GM10847 (cell line): ENCODE results near the gene ZBP1.

Experiments used
- POLR2A ChIP-seq: IDR thresholded peaks from 2 replicates; pipeline ENCODE4 v1.6.1; 2011; ENCODE audit not compliant: insufficient read length; ENCODE audit errors: extremely low read depth

ZBP1 gene, protein sequence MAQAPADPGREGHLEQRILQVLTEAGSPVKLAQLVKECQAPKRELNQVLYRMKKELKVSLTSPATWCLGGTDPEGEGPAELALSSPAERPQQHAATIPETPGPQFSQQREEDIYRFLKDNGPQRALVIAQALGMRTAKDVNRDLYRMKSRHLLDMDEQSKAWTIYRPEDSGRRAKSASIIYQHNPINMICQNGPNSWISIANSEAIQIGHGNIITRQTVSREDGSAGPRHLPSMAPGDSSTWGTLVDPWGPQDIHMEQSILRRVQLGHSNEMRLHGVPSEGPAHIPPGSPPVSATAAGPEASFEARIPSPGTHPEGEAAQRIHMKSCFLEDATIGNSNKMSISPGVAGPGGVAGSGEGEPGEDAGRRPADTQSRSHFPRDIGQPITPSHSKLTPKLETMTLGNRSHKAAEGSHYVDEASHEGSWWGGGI

DNA sequence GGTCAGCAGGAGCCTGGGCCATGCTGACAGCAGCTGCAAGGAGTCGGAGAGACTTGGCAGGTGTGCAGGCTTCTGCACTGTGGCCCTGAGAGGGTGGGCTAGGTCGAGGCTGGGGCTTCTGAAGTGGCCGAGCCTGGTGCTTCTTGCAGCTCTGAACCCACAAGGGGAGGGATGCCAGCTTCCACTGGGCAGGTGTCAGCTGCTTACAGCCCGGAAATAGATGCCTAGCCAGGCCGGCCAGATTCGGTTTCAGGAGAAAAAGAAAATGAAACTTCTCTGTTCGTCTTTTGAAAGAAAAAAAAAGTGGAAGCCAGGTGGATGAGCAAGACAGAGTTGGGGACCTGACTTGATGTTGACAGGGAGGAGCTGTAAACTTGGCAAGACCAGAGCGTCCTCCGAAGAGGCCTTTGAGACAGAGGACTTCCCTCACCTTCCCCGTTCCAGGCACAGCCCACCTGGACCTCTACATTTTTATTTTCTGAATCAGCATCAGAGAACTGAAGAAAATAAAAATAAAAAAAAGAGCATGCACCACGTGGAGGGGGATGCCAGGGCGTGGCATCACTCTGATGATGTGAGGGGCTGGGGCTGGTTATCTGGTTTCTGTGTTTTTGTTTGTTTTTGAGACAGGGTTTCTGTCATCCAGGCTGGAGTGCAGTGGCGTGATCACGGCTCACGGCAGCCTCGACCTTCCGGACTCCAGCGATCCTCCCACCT, at the start of gene ZBP1:
ZBP1 (minus strand) TSS at position 153 of the 717 bp plus-strand sequence; CDS start at position 22, 131 bp downstream.
- TF ChIP-seq POLR2A = no peak

DNA sequence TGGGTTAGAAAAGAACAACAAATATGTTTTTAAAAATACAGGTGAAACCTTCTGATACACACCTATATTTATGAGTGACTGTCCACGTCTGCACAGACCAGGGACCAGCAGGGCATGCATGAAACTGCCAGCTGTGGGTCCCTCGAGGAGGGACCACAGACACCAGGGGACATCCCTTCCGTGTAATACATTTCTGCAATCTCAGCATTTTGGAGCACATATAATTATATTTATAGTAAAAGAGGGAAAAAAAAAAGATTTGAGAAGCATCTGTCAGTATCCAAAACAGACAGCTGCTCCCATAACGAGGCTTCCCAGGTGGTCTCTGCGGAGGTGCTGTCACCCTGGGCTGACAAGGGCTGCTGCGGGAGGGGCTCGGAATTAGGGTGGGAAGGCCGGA, 49.4 kb upstream of the ZBP1 start:
- no peak for TF ChIP-seq POLR2A

DNA sequence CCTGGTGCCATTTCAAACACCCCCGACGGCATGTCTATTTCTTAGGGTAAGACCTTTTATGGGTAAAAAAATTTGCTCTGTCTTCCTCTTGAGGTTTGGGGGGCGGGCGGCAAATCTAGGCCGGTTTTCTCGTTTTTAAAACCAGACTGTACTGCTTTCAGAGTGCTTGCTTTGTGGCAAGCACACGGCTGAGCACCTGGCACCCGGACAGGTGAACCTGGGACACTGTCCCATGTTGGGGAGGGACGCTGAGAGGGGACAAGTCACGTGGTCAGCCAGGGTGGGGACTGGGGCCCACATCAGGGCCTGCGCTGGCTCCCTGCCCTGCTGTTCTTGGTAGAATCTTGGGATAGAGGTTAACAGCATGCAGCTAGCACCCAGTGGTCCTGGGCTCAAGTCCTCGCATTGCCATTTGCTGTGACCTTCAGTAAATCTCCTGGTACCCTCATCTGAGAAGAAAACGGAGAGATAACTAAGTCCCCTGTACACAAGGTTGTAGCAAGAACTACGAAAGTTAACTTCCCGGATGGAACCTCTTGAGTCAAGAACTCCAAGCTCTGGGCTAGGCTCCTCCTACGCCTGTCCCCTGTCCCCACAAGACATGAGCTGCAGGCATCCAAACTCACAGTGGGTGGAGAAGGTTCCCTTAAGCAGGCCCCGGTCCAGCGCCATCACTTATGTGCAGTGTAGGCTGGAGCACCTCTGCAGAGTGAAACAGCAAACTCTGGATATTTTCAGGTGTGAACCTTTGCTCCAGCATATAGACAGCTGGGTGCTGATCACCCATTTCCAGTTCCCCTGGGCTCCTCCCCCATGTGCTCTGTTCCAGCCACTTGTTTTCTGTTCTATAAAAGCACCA, 47.9 kb upstream of the ZBP1 start:
- no peak for TF ChIP-seq POLR2A

DNA sequence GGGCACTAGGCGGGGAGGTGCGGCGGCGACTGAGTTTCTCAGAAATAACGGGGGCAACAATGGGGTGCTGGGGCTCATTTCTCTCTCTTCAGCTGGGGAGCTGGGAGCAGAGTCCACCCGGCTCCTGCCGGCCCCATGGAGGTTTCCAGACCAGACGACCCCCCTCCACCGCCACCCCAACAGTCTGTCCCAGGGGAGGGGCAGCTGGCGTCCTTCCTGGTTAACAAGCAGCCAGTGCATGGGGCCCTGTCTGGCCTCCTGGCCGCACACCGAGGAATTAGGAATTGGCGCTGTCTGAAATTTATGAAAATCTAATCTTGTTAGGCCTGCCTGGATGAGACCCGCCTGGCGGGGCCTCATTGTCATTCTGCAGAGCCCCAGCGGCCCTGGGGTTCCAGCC, 47.2 kb upstream of the ZBP1 start:
- TF ChIP-seq POLR2A = no peak

DNA sequence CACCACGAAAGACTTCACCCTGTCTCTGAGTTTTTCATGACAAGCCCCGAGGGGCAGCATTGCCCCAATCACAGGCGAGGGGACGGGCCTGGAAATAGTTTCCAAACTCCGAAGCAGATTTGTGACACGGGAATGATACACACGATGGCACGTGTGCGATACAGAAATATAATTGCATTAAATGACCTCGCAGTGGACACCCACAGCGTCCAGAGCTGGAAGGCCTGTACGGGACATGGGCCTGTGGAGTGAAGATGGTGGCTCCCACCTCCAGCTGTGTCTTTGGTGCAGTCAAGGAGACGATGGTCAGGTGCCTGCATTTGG, 46.6 kb upstream of the ZBP1 start:
- no peak for TF ChIP-seq POLR2A

DNA sequence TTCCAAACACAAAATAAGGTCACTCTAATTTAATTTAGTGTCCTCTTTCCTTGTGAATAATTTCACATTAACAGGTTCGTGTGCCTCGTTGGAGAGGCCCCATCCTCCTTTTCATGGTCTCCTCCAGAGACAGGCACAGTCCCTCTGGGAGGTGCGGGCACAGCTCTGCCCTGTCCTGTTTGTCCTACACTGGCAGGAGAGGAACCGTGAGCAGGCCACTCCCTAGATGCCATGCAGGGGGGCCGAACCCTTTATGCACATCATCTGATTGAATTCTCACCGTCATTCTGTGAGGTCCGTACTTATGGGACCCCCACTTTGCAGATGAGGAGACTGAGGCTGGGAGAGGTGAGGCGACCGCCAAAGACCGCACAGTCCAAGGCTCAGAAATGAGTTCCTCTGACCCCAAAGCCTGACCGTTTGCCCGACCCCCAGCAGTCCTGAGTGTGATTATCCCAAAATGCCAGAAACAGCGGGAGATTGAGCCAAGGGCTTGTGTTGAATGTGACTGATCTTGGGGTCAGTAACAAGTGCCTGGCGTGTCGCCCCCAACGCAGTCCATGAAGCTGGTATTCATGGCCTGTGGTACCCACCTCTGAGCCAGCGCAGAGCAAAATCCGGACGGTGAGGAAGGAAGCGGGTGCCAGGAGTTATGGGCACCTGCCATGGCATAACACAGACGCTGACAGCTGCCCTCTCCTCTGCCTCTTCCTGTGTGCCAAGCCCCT, 46.0 kb upstream of the ZBP1 start:
- no peak for TF ChIP-seq POLR2A

DNA sequence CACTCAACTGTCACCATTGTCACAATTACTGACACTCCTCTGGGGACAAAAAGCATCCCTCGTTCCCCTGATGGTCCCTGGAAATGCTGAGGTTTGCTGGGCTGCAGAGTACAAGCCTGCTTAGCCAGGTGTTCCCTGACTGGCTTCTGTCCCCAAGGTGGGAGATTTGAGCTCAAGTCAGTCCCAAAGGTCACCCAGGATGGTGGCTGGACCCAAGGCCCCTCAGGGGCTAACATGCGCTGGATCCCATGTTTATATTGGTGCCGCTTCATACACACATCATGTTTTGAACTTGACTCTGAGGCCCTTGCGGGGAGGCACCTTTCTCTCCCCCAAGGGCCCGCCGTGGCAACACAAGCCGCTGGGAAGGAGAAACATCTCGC, 45.4 kb upstream of the ZBP1 start:
- no peak for TF ChIP-seq POLR2A

DNA sequence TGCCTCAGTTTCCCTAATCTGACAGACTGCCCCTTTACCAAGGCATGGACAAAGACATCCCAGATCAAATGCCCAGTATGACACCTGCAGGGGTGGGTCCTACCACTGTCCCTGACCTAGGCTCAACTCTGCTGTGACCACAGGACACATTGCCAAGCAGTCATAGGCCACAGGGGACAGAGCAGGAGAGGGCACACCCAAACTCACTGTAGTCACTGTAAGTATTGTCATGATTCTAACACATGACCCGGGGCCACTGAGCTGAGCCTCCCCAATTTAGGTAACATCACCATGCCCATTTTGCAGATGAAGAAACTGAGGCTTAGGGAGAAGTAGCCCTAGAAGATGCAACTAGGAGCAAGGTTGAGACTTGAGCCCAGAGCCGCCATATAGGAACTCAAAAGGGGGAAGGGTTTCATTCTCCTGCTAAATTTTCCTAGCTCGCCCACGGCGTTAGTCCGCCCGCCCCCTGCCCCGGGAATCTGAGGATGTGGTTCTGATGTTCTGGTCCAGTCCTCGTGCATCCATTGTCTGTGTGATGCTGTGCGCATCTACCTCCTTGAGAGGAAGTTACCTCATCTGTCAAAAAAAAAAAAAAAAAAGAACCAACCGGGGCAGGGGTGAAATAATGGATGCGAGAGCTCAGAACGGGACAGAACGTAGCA, 44.8 kb upstream of the ZBP1 start:
- no peak for TF ChIP-seq POLR2A

DNA sequence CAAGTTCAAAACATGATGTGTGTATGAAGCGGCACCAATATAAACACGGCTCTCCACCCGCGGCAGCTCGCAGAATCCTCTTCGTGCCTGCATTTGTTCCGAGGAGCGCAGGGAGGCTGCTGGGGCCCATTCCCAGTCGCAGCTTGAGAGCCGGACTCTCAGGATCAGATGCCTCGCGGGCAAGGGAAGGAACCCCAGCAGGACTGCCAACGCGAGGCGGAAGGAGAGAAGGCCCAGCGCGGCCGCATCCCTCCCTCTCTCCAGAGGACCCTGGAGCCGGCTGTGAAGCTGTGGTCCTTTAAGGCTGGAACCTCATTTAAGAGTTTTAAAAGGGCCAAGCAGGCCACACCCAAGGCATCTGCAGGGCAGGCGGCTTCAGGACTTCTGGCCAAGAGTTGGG, 44.2 kb upstream of the ZBP1 start:
- no peak for TF ChIP-seq POLR2A

DNA sequence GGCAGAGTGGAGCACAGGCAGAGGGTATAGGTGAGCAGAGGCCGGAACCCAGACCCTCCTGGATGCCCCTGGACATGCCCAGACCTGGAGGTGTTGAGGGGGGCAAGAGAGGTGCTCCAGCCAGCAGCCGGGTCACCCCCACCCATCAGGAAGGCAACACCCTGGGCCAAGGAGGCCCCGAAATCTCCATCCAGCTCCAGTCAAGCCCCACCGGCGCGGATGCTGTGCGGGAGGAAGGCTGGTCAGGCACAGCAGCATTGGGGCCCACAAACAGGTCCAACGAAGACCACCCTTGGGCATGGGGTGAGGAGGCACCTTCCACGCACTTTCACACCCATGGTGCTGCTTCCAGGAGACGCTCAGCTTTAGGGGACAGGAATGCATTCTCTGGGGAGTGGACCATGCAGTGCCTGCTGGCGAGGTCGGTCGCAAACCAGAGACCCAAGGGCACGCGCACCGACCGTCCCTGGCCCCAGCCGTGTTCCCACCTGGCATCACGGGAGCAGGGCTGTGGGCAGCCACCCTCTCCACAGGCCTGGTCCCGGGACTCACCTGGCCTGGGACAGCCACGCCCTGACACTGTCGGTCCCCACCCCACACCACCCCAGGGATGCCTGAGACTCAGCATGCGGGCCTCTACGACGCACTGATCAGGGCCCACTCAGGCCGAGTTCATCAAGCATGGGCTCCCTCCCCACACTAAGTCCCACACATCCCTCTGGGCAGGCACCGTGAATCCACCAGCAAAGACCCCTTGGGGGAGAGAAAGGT, 43.6 kb upstream of the ZBP1 start:
- no peak for TF ChIP-seq POLR2A

DNA sequence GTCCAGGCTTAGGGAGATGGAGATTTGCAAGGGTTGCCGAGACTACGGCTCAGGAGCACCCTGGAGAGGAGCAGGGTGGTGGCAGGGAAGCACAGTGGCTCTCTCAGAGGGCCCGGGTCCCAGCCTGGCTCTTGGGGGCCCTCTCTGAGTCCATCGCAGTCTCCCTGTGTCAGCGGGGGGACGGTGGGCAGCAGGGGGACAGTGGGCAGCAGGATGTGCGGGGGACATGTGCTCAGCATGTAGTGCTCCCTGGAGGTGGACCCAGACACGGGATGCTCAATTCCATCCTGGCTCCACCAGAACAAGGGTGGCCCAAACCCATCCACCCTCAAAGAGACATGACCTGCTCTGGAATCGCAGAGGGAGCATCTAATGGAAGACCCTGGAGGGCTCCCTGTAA, 43.0 kb upstream of the ZBP1 start:
- no peak for TF ChIP-seq POLR2A

DNA sequence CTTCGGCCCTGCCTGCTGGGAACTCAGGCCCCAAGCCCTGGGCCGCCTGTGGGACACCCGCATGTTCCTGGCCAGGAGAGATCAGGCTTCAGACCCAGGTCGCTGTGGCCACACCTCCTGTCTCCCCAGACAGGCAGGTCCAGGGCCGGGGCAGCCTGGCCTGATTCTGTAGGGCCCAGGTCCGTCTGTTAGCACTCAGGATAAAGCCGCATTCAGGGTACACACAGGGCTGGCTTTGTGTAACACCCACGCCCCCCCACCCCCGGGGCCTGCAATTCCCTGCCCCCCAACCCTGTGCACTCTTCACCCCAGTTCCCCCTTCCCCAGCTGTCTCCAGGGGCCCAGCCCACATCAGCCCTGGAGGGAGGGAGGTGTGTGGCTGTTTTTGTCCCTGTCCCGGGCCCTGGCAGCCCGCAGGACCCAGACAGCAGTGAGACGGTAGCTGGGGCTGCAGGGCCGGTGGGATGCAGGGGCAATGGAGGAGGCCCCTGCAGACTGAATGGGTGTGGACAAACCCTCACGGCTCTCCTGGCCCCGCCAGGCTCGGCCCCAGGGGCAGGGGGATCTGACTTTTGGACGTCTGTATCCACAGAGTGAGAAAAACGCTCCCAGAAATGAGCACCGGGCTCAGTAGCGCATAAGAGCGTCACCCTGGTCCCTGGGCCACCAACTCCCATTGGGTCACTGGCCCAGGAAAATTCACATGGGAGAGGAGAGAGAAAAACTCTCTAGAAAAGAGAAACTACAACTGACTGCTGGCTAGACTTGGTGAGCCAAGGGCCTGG, 42.4 kb upstream of the ZBP1 start:
- no peak for TF ChIP-seq POLR2A
